H1 (cell line): Measurements from ENCODE around the gene GP9. TPM values are rescaled to one million over a fixed set of nuclear protein-coding genes. Genes with fewer than 3 reads are reported as not detected.

ENCODE experiments used
- ATF3 ChIP-seq: IDR thresholded peaks from 2 replicates; pipeline ENCODE4 v1.6.1; 2011; ENCODE audit warnings: low read depth, mild to moderate bottlenecking, low read length; ENCODE audit not compliant: insufficient read depth
- NRF1 ChIP-seq: IDR thresholded peaks from 2 replicates; pipeline ENCODE4 v1.6.1; 2011; ENCODE audit warnings: mild to moderate bottlenecking, low read depth, low read length, improper control_type of control experiment
- SAP30 ChIP-seq: fragments of 300-600 bp; sonication (generic); IDR thresholded peaks from 2 replicates; pipeline ENCODE4 v1.7.1; 2012; ENCODE audit warnings: low read length, moderate library complexity, mild to moderate bottlenecking, inconsistent platforms; ENCODE audit not compliant: insufficient read depth, insufficient replicate concordance
- SIRT6 ChIP-seq: IDR thresholded peaks from one replicate; pipeline ENCODE4 v1.7.1; 2012; ENCODE audit warnings: low read length, inconsistent platforms
- SP2 ChIP-seq: IDR thresholded peaks from 2 replicates; pipeline ENCODE4 v1.6.1; 2012; ENCODE audit warnings: mild to moderate bottlenecking, low read length, inconsistent platforms
- SP4 ChIP-seq: IDR thresholded peaks from 2 replicates; pipeline ENCODE4 v1.6.1; 2012; ENCODE audit warnings: low read length, inconsistent platforms
- polyA plus RNA-seq, 7 experiments: library from polyadenylated mRNA; depleted of rRNA in 3 of 7; stranded (reverse) in 5 of 7; unstranded in 2 of 7; fragments of >200 nt in 5 of 7; fragments of 200-250 nt in 2 of 7; gene quantifications; 1 replicate in 5 of 7; 2 replicates in 1 of 7; 4 replicates in 1 of 7; pipeline versions ENCODE4 v1.2.1 to v1.2.3, GENCODE V29; 2011 to 2013; ENCODE audit warnings: missing spikeins in 2 of 7, mixed read lengths in 2 of 7
- total RNA-seq: library from RNA; stranded (reverse); fragmentation: NEBNext Ultra II Directional; extraction: Animal tissue kit (Norgen Biotek cat#: 25700); gene quantifications from 2 replicates; pipeline ENCODE4 v1.2.1, GENCODE V29; 2021
- TF ChIP-seq, protein P1 (sequence below): fragments of 300-600 bp; sonication (generic); IDR thresholded peaks from 2 replicates; pipeline ENCODE4 v1.7.1; 2012; ENCODE audit warnings: low read length, moderate library complexity, mild to moderate bottlenecking, inconsistent platforms; ENCODE audit not compliant: insufficient replicate concordance
- TF ChIP-seq, protein P2 (sequence below): IDR thresholded peaks from 2 replicates; pipeline ENCODE4 v1.6.1; 2012; ENCODE audit warnings: inconsistent platforms

The GP9 gene
- total and polyA plus RNA-seq, 2 of the 8 experiments (the other 6 are each of a cell fraction or from before 2014, with no cell fraction given), result not detected

DNA sequence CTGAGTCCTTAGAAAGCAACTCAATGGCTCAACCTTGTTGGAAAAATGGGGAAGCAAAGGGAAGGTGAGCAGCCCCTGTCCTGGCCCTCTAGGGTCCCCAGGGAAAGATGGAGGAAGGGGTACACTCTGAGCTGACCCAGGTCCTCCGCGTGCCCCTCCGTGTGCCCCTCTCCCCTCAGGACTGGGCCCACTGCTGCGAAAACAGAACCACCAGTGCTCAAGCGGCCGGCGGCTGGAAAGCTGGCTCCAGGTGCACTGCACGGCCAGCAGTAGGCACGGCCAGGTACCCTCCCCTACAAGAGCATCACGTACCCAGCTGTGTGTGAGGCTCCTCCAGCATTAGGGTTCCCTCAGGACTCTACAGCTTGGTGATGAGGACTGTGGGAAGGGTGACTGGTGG is 34.7 kb downstream of the GP9 start (continued):
- TF ChIP-seq ATF3 (no peak), SAP30 (no peak), SP2 (no peak), SIRT6 (no peak), NRF1 (no peak), SP4 (no peak)
- TF ChIP-seq, protein P1, sequence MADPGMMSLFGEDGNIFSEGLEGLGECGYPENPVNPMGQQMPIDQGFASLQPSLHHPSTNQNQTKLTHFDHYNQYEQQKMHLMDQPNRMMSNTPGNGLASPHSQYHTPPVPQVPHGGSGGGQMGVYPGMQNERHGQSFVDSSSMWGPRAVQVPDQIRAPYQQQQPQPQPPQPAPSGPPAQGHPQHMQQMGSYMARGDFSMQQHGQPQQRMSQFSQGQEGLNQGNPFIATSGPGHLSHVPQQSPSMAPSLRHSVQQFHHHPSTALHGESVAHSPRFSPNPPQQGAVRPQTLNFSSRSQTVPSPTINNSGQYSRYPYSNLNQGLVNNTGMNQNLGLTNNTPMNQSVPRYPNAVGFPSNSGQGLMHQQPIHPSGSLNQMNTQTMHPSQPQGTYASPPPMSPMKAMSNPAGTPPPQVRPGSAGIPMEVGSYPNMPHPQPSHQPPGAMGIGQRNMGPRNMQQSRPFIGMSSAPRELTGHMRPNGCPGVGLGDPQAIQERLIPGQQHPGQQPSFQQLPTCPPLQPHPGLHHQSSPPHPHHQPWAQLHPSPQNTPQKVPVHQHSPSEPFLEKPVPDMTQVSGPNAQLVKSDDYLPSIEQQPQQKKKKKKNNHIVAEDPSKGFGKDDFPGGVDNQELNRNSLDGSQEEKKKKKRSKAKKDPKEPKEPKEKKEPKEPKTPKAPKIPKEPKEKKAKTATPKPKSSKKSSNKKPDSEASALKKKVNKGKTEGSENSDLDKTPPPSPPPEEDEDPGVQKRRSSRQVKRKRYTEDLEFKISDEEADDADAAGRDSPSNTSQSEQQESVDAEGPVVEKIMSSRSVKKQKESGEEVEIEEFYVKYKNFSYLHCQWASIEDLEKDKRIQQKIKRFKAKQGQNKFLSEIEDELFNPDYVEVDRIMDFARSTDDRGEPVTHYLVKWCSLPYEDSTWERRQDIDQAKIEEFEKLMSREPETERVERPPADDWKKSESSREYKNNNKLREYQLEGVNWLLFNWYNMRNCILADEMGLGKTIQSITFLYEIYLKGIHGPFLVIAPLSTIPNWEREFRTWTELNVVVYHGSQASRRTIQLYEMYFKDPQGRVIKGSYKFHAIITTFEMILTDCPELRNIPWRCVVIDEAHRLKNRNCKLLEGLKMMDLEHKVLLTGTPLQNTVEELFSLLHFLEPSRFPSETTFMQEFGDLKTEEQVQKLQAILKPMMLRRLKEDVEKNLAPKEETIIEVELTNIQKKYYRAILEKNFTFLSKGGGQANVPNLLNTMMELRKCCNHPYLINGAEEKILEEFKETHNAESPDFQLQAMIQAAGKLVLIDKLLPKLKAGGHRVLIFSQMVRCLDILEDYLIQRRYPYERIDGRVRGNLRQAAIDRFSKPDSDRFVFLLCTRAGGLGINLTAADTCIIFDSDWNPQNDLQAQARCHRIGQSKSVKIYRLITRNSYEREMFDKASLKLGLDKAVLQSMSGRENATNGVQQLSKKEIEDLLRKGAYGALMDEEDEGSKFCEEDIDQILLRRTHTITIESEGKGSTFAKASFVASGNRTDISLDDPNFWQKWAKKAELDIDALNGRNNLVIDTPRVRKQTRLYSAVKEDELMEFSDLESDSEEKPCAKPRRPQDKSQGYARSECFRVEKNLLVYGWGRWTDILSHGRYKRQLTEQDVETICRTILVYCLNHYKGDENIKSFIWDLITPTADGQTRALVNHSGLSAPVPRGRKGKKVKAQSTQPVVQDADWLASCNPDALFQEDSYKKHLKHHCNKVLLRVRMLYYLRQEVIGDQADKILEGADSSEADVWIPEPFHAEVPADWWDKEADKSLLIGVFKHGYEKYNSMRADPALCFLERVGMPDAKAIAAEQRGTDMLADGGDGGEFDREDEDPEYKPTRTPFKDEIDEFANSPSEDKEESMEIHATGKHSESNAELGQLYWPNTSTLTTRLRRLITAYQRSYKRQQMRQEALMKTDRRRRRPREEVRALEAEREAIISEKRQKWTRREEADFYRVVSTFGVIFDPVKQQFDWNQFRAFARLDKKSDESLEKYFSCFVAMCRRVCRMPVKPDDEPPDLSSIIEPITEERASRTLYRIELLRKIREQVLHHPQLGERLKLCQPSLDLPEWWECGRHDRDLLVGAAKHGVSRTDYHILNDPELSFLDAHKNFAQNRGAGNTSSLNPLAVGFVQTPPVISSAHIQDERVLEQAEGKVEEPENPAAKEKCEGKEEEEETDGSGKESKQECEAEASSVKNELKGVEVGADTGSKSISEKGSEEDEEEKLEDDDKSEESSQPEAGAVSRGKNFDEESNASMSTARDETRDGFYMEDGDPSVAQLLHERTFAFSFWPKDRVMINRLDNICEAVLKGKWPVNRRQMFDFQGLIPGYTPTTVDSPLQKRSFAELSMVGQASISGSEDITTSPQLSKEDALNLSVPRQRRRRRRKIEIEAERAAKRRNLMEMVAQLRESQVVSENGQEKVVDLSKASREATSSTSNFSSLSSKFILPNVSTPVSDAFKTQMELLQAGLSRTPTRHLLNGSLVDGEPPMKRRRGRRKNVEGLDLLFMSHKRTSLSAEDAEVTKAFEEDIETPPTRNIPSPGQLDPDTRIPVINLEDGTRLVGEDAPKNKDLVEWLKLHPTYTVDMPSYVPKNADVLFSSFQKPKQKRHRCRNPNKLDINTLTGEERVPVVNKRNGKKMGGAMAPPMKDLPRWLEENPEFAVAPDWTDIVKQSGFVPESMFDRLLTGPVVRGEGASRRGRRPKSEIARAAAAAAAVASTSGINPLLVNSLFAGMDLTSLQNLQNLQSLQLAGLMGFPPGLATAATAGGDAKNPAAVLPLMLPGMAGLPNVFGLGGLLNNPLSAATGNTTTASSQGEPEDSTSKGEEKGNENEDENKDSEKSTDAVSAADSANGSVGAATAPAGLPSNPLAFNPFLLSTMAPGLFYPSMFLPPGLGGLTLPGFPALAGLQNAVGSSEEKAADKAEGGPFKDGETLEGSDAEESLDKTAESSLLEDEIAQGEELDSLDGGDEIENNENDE, result no peak
- TF ChIP-seq, protein P2, sequence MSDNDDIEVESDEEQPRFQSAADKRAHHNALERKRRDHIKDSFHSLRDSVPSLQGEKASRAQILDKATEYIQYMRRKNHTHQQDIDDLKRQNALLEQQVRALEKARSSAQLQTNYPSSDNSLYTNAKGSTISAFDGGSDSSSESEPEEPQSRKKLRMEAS, result no peak
- TF ChIP-seq, all 59 proteins: peak for 0
